Transverse colon (tissue), 3 donors: ENCODE results near the gene ARHGEF37.

ENCODE experiments used
- EP300 ChIP-seq: sonication (generic); formaldehyde crosslinking; IDR thresholded peaks from one replicate; pipeline ENCODE4 v1.6.1; 2017; ENCODE audit warnings: antibody characterized with exemption, low read depth
- POLR2A ChIP-seq: fragments of 450-650 bp; IDR thresholded peaks from one replicate; pipeline ENCODE4 v1.6.1; 2016; ENCODE audit warnings: antibody characterized with exemption, mild to moderate bottlenecking, moderate library complexity
- TF ChIP-seq, protein P1 (sequence below), 5 experiments: fragments of 200-600 bp in 3 of 5; fragments of 450-650 bp in 2 of 5; sonication (generic) in 3 of 5; IDR thresholded peaks; 1 replicate in 2 of 5; 2 replicates in 3 of 5; pipeline ENCODE4 v1.5.1; 2016 to 2017; ENCODE audit warnings: antibody characterized with exemption in 5 of 5, inconsistent platforms in 3 of 5, mild to moderate bottlenecking in 2 of 5, moderate library complexity in 1 of 5

DNA sequence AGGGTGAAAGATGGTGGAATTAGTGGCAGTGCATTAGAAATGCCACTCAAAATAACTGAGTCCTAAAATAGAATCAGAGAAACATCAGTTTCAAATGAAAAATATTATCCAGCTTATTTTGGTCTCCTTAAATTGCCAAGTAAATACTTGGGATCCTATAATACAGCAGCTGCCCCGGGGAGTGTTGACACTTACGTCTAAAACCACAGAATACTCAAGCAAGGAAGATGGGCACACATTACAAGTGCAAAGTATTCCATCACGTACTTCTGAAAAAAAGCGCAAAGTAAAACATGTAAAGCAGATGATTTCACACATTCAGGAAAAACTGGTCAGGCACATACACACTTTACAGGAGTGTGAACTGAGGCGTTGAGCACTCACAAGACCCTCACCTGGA, 2.4 kb upstream of the ARHGEF37 start:
- TF ChIP-seq, protein P1, sequence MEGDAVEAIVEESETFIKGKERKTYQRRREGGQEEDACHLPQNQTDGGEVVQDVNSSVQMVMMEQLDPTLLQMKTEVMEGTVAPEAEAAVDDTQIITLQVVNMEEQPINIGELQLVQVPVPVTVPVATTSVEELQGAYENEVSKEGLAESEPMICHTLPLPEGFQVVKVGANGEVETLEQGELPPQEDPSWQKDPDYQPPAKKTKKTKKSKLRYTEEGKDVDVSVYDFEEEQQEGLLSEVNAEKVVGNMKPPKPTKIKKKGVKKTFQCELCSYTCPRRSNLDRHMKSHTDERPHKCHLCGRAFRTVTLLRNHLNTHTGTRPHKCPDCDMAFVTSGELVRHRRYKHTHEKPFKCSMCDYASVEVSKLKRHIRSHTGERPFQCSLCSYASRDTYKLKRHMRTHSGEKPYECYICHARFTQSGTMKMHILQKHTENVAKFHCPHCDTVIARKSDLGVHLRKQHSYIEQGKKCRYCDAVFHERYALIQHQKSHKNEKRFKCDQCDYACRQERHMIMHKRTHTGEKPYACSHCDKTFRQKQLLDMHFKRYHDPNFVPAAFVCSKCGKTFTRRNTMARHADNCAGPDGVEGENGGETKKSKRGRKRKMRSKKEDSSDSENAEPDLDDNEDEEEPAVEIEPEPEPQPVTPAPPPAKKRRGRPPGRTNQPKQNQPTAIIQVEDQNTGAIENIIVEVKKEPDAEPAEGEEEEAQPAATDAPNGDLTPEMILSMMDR (IDR thresholded peaks at IDR 0.05) = no peak
- TF ChIP-seq POLR2A (no peak), EP300 (no peak)
